ENCODE results near the gene ESRRA. TPM values are rescaled to one million over a fixed set of nuclear protein-coding genes. Genes with fewer than 3 reads are reported as not detected.

ESRRA gene
- total and polyA plus RNA-seq, 2 of the 13 experiments (the other 11 are each of a cell fraction or from before 2014, with no cell fraction given), result 18.1 to 36.3 TPM

- TF ChIP-seq MLXIP (CRISPR knock-in tag; IDR thresholded peaks at IDR 0.05; ENCODE audit: borderline replicate concordance) (no peak), ZBTB49 (CRISPR knock-in tag; IDR thresholded peaks at IDR 0.05; ENCODE audit: borderline replicate concordance) (no peak), MIER3 (CRISPR knock-in tag; IDR thresholded peaks at IDR 0.05; ENCODE audit: borderline replicate concordance) (no peak; the same call in 1 of the 2 replicates), ZNF672 (CRISPR knock-in tag; IDR thresholded peaks at IDR 0.05) (no peak), ZNF713 (CRISPR knock-in tag; IDR thresholded peaks at IDR 0.05) (no peak), ZBTB25 (CRISPR knock-in tag; IDR thresholded peaks at IDR 0.05) (no peak), HOXA7 (CRISPR knock-in tag; IDR thresholded peaks at IDR 0.05) (no peak), MEIS1 (CRISPR knock-in tag; IDR thresholded peaks at IDR 0.05; ENCODE audit: borderline replicate concordance) (no peak), BRCA1 (CRISPR knock-in tag; IDR thresholded peaks at IDR 0.05) (no peak), GZF1 (CRISPR knock-in tag; IDR thresholded peaks at IDR 0.05) (no peak), SUZ12 (IDR thresholded peaks at IDR 0.05; ENCODE audit: low read depth, low read length) (no peak), ZNF101 (CRISPR knock-in tag; IDR thresholded peaks at IDR 0.05; ENCODE audit: borderline replicate concordance, low read depth) (no peak), AKAP8 (CRISPR knock-in tag; IDR thresholded peaks at IDR 0.05) (no peak), ZSCAN12 (CRISPR knock-in tag; IDR thresholded peaks at IDR 0.05) (no peak), KLF6 (CRISPR knock-in tag; IDR thresholded peaks at IDR 0.05) (no peak), ZXDC (CRISPR knock-in tag; IDR thresholded peaks at IDR 0.05) (no peak), FIP1L1 (IDR thresholded peaks at IDR 0.05; ENCODE audit: borderline replicate concordance, insufficient read depth, low read depth, low read length) (no peak), ZNF660 (CRISPR knock-in tag; IDR thresholded peaks at IDR 0.05; ENCODE audit: borderline replicate concordance, low read depth) (no peak), ZNF552 (CRISPR knock-in tag; IDR thresholded peaks at IDR 0.05; ENCODE audit: borderline replicate concordance) (no peak), NR2F2 (IDR thresholded peaks at IDR 0.05; ENCODE audit: borderline replicate concordance, low read depth) (no peak), RFX5 (IDR thresholded peaks at IDR 0.05; ENCODE audit: low read depth, low read length) (no peak), RARA (CRISPR knock-in tag; IDR thresholded peaks at IDR 0.05) (no peak)
Measured at GRCh38 chr11:64305075-64305690, at the start of gene ESRRA (continued).
